ENCODE results near the gene RASL12. TPM values are rescaled to one million over a fixed set of nuclear protein-coding genes. Genes with fewer than 3 reads are reported as not detected.

RASL12 gene
- total RNA-seq, 4 donors from 2014 or later: 41.4 to 83.5 (median 78.7) TPM

DNA sequence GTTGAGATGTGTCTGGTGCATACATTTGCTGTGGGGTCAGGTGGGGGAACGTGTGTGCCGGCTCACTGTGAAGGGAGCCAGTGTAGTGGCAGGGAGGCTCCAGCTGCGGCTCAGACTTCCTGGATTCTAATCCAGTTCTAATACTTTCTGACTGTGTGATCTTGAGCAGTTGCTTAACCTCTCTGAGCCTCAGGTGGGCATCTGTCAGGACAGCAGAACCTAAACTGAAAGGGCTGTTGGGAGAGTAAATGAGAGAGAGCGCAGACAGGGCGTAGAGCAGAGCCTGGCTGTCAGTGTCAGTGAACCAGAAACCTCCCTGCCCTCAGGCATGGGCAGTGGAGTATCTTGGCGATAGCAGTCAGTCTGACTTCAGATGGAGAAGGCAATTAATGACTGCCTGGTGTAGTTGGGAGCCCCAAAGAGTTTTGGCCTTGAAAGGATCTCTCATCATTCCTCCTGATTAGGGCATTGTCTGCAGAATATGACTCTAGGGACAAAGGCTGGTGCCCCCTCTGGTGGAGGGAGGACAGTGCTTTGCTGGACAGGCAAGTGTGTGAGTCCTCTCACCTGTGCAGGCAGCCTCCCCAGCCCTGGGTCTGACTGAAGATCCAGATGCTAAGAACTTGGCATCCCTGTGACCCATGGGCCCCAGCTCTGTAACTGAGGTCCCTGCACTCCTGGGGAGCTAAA lies 18.3 kb upstream of the RASL12 start:
- Histone ChIP-seq H3K4me3 (no peak overlapping the region), H3K9me3 (no peaks in the 10 kb centered on the region), H3K4me1 (peaks cover 0 to 78% (median 32%) of the 10 kb centered on the region in 4 donors), H3K27me3 (no peaks in the 10 kb centered on the region), H3K36me3 (no peaks in the 10 kb centered on the region), H3K27ac (peak overlapping the region in 2 of 4 donors; percentile 37 to 77)
- no peak for TF ChIP-seq EP300 (IDR thresholded peaks at IDR 0.05)
- TF ChIP-seq, protein P1, sequence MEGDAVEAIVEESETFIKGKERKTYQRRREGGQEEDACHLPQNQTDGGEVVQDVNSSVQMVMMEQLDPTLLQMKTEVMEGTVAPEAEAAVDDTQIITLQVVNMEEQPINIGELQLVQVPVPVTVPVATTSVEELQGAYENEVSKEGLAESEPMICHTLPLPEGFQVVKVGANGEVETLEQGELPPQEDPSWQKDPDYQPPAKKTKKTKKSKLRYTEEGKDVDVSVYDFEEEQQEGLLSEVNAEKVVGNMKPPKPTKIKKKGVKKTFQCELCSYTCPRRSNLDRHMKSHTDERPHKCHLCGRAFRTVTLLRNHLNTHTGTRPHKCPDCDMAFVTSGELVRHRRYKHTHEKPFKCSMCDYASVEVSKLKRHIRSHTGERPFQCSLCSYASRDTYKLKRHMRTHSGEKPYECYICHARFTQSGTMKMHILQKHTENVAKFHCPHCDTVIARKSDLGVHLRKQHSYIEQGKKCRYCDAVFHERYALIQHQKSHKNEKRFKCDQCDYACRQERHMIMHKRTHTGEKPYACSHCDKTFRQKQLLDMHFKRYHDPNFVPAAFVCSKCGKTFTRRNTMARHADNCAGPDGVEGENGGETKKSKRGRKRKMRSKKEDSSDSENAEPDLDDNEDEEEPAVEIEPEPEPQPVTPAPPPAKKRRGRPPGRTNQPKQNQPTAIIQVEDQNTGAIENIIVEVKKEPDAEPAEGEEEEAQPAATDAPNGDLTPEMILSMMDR (IDR thresholded peaks at IDR 0.05): peak in 1 of 5 experiments; percentile 10
- TF ChIP-seq POLR2A (IDR thresholded peaks at IDR 0.05): no peak
- no peak for DNase-seq (ENCODE audit: low spot score in 2 of 2)
- 72 to 81% methylated on average over 6 of the region's 6 CpGs for WGBS, 2 donors

DNA sequence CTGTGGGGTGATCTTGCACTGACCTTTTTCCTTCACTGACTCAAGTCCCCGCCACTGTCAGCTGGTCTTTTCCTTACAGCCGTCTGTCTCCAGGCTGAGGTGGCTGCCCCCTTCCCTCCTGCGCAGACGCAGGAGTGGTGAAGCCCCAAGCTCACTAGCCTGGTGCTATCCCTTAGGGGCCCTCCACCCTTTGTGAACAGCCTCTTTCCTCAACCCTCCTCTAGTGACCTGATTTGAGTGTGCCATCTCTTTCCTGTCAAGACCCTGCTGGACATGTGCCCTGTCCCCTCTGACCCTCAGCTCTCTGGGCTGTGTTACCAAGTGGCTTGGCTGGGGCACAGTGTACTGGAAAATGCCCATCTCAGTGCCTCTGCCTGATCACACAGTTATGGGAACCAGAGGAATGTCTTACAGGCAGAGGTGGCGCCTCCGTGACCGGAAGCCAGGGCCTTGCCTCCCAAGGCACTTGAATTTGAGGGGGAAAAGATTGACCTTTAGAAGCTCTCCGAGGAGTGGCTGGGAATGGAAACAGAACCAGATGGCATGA lies 17.5 kb upstream of the RASL12 start:
- WGBS, 2 donors: 47 to 48% methylated on average over 8 of the region's 8 CpGs

DNA sequence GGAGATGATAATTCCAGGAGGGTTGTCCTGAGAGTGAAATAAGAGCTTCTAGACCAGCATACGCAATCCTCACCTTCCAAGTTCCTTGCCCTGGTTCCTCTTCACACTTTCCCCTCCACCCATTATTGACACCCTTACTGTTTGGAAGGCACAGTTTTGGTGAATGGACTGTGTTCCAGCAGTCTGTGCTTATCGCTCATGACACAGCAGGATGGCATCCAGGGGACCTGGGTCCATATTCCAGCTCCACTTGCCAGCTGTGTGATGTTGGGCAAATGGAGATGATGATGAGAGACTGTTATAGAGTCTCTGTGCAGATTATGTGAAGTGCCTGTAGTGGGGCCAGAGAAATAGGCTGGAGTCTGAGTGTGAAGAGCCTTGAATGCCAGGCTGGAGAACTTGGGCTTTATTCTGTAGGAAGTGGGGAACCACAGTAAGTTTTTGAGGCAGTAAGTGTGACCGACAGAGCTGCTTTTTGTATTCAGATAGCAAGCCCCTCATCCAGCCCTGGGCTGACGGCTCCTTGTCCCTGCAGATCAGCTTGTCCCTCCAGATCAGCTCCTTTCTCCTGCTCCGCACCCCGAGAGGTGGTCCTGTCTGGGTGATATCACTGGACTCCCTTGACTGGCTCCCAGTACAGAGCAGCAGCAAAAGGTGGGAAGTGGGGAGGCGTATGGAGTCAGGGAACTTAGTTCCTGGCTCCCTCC lies 16.9 kb upstream of the RASL12 start:
- no peak for TF ChIP-seq EP300 (IDR thresholded peaks at IDR 0.05)
- no peak for TF ChIP-seq POLR2A (IDR thresholded peaks at IDR 0.05)
- TF ChIP-seq, protein P1 (IDR thresholded peaks at IDR 0.05): no peak
- Histone ChIP-seq H3K36me3 (no peaks in the 10 kb centered on the region), H3K4me3 (no peak overlapping the region), H3K4me1 (peaks cover 0 to 82% (median 35%) of the 10 kb centered on the region in 4 donors), H3K27ac (peak overlapping the region in 2 of 4 donors; percentile 37 to 77), H3K27me3 (no peaks in the 10 kb centered on the region), H3K9me3 (no peaks in the 10 kb centered on the region)
- no peak for DNase-seq (ENCODE audit: low spot score in 2 of 2)
- 76 to 86% methylated on average over 7 of the region's 7 CpGs for WGBS, 2 donors

More for the DNA sequence above, 17.5 kb upstream of the RASL12 start:
- H3K4me1 ChIP-seq: peaks cover 0 to 84% (median 35%) of the 10 kb centered on the region in 4 donors
- no peaks in the 10 kb centered on the region for H3K9me3 ChIP-seq
- H3K4me3 ChIP-seq: no peak overlapping the region
- no peaks in the 10 kb centered on the region for H3K27me3 ChIP-seq
- H3K36me3 ChIP-seq: no peaks in the 10 kb centered on the region
- DNase-seq (ENCODE audit: low spot score in 2 of 2): no peak
- TF ChIP-seq, protein P1 (IDR thresholded peaks at IDR 0.05): no peak
- peak overlapping the region in 2 of 4 donors; percentile 37 to 77 for H3K27ac ChIP-seq

DNA sequence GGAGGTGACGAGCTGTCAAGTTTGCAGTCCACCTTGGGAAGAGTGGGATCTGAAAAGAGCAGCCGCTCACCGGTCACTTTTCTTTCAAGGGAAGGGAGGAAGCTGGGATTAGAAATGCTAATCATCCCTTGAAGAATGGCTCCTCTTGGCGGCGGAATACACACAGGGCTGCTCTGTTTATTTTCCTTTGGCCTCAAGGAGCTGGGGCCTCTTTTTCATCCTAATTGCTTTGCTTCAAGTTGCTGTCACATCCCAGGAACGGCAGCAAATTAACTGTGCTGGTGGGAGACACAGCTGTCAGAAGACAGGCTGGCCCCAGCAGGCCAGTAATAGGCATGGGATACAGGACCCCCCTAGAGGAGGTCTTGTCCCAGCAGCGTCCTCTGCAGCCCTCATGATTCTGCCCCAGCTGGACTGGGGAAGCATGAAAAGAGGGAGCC lies 15.5 kb upstream of the RASL12 start:
- Histone ChIP-seq H3K4me1 (peaks cover 0 to 69% (median 30%) of the 10 kb centered on the region in 4 donors), H3K27ac (peak overlapping the region in 3 of 4 donors; percentile 48 to 84 (median 53)), H3K4me3 (no peak overlapping the region), H3K36me3 (no peaks in the 10 kb centered on the region), H3K27me3 (no peaks in the 10 kb centered on the region), H3K9me3 (no peaks in the 10 kb centered on the region)
- no peak for DNase-seq (ENCODE audit: low spot score in 2 of 2)
- 35 to 38% methylated on average over 7 of the region's 7 CpGs for WGBS, 2 donors
- TF ChIP-seq, protein P1 (IDR thresholded peaks at IDR 0.05): peak in 4 of 5 experiments; percentile 37 to 69 (median 46)
- TF ChIP-seq EP300 (IDR thresholded peaks at IDR 0.05) (no peak), POLR2A (IDR thresholded peaks at IDR 0.05) (no peak)
